GM23338 (cell line): ENCODE data around the gene CAPN9.

ENCODE experiments used
- EZH2 ChIP-seq: fragments of 200-600 bp; sonication (generic); IDR thresholded peaks from one replicate; pipeline ENCODE4 v1.8.0; 2017; ENCODE audit warnings: antibody characterized with exemption, mild to moderate bottlenecking, low read depth; ENCODE audit not compliant: unreplicated experiment
- REST ChIP-seq: IDR thresholded peaks from one replicate; pipeline ENCODE4 v1.6.1; 2018; ENCODE audit warnings: antibody characterized with exemption; ENCODE audit not compliant: unreplicated experiment
- ZNF114 ChIP-seq: fragments of 250-450 bp; sonication (Bioruptor Pico); IDR thresholded peaks from 2 replicates; pipeline ENCODE4 v1.5.0; 2020; ENCODE audit warnings: mild to moderate bottlenecking, moderate library complexity
- ZNF331 ChIP-seq: fragments of 250-450 bp; sonication (Bioruptor Pico); IDR thresholded peaks from 2 replicates; pipeline ENCODE4 v1.5.0; 2020; ENCODE audit warnings: low read depth, mild to moderate bottlenecking, moderate library complexity
- TF ChIP-seq, protein P1 (sequence below), 2 experiments: fragments of 200-600 bp in 1 of 2; sonication (generic) in 1 of 2; conservative IDR thresholded peaks; 2 replicates each; pipeline versions ENCODE4 v1.5.1 to v1.6.1; 2016 to 2017; ENCODE audit warnings: antibody characterized with exemption in 2 of 2, low read depth in 2 of 2, mild to moderate bottlenecking in 2 of 2, moderate library complexity in 1 of 2

- TF ChIP-seq ZNF114 (CRISPR knock-in tag): no peak
- no peak for TF ChIP-seq REST
- TF ChIP-seq, protein P1, sequence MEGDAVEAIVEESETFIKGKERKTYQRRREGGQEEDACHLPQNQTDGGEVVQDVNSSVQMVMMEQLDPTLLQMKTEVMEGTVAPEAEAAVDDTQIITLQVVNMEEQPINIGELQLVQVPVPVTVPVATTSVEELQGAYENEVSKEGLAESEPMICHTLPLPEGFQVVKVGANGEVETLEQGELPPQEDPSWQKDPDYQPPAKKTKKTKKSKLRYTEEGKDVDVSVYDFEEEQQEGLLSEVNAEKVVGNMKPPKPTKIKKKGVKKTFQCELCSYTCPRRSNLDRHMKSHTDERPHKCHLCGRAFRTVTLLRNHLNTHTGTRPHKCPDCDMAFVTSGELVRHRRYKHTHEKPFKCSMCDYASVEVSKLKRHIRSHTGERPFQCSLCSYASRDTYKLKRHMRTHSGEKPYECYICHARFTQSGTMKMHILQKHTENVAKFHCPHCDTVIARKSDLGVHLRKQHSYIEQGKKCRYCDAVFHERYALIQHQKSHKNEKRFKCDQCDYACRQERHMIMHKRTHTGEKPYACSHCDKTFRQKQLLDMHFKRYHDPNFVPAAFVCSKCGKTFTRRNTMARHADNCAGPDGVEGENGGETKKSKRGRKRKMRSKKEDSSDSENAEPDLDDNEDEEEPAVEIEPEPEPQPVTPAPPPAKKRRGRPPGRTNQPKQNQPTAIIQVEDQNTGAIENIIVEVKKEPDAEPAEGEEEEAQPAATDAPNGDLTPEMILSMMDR (conservative IDR thresholded peaks at IDR 0.05; ENCODE audit: low read depth in 2 of 2): no peak
- no peak for TF ChIP-seq EZH2
- TF ChIP-seq ZNF331 (CRISPR knock-in tag): no peak
Measured at GRCh38 chr1:230807029-230807428, 59.8 kb downstream of the CAPN9 start.
